ENCODE results near the gene C19orf53. TPM values are rescaled to one million over a fixed set of nuclear protein-coding genes. Genes with fewer than 3 reads are reported as not detected.

Gene C19orf53
- total RNA-seq, 1 donor: 78.0 TPM

DNA sequence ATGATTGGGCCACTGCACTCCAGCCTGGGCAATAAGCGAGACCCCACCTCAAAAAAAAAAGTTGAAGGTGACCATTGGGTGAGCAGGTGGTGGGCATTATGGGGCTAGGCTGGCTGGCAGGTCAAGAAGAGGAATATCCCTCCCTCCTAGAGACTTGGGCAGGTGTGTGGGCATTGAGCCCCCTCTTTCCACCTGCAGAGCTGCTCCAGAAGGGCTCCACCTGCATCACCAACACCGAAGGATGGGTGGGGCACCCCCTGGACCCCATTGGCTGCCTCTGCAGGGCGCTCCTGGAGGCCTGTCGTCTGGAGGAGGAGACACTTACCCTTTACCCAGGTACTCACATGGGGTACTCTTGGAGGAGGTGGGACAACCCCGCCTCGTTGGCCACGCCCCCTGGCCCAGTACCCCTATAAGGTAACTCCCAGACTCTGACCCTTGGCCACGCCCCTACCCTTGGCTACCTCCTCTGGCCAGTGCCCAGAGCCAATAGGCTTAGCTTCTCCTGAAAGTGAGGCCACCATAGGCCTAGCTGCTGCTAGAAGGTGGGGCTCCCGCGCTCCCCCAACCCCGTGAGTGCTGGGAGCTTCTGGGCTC, 42.9 kb downstream of the C19orf53 start:
- TF ChIP-seq, protein P1, sequence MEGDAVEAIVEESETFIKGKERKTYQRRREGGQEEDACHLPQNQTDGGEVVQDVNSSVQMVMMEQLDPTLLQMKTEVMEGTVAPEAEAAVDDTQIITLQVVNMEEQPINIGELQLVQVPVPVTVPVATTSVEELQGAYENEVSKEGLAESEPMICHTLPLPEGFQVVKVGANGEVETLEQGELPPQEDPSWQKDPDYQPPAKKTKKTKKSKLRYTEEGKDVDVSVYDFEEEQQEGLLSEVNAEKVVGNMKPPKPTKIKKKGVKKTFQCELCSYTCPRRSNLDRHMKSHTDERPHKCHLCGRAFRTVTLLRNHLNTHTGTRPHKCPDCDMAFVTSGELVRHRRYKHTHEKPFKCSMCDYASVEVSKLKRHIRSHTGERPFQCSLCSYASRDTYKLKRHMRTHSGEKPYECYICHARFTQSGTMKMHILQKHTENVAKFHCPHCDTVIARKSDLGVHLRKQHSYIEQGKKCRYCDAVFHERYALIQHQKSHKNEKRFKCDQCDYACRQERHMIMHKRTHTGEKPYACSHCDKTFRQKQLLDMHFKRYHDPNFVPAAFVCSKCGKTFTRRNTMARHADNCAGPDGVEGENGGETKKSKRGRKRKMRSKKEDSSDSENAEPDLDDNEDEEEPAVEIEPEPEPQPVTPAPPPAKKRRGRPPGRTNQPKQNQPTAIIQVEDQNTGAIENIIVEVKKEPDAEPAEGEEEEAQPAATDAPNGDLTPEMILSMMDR (IDR thresholded peaks at IDR 0.05; ENCODE audit: insufficient read depth, low read length): no peak
- DNase-seq (ENCODE audit: low read depth): no peak
- no peak overlapping the region for H3K4me3 ChIP-seq (ENCODE audit: low read depth, low read length)

DNA sequence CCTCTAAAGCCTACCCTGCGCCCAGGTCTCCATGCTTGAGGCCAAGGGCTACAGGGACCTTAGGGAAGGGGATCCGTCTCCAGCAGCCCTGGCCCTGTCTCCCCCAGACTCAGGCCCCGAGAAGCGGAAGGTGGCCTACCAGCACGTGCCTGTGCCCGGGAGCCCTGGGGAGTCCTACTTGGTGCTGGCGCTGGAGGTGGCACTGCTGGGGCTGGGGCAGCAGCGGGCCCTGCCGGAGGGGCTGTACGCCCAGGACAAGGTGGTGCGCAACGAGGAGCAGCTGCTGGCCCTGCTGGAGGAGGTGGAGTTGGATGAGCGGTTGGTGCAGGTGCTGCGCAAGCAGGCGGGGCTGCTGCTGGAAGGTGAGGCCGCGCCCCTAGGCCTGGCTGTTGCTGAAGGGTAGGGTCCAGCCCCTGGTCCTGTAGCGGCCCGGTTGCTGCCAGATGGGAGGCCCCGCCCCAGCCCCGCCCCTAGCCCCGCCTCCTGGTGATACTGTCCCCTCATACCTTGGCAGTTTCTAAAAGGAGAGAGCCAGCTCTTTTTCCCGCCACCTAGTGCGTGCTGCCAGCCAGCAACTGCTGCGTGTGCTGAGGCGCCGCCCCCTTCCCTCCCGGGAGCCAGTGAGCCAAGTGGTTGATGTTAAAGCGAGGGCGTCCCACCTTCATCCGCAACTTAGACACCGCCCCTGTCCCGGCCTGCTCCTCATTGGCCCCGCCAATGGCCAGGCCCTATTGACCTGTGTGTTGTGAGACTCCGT, 43.5 kb downstream of the C19orf53 start:
- no peak overlapping the region for H3K4me3 ChIP-seq (ENCODE audit: low read depth, low read length)
- DNase-seq (ENCODE audit: low read depth): no peak
- TF ChIP-seq, protein P1 (IDR thresholded peaks at IDR 0.05; ENCODE audit: insufficient read depth, low read length): no peak

DNA sequence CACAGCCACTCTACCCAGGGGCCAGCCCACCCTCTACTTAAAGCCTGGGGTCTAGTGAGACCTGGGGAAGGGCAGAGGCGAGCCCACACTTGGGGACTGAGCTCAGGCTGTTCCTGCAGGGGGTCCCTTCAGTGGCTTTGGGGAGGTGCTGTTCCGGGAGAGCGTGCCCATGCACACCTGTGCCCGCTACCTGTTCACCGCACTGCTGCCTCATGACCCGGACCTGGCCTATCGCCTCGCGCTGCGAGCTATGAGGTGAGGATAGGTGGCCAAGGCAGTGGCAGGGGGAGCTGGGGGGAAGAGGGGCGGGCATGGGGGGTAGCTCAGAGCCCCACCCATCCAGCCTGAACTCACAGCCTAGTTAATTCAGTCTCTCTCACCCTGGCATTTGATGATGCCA, 45.0 kb downstream of the C19orf53 start:
- TF ChIP-seq, protein P1 (IDR thresholded peaks at IDR 0.05; ENCODE audit: insufficient read depth, low read length): no peak
- no peak for DNase-seq (ENCODE audit: low read depth)
- no peak overlapping the region for H3K4me3 ChIP-seq (ENCODE audit: low read depth, low read length)

DNA sequence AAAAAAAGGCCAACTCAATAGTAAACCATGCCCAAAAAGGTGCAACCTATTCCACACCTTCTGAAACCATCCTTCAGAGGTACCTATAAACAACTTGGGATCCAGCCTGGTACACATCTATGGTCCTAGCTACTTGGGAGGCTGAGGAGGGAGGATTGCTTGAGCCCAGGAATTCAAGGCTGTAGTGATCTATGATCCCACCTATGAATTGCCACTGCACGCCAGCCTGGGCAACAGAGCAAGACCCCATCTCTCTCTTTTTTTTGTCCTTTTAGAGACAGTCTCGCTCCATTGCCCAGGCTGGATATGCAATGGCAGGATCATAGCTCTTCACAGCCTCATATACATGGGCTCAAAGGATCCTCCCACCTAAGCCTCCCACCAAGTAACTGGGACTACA, 47.0 kb downstream of the C19orf53 start:
- no peak for DNase-seq (ENCODE audit: low read depth)
- H3K4me3 ChIP-seq (ENCODE audit: low read depth, low read length): no peak overlapping the region
- TF ChIP-seq, protein P1 (IDR thresholded peaks at IDR 0.05; ENCODE audit: insufficient read depth, low read length): no peak

DNA sequence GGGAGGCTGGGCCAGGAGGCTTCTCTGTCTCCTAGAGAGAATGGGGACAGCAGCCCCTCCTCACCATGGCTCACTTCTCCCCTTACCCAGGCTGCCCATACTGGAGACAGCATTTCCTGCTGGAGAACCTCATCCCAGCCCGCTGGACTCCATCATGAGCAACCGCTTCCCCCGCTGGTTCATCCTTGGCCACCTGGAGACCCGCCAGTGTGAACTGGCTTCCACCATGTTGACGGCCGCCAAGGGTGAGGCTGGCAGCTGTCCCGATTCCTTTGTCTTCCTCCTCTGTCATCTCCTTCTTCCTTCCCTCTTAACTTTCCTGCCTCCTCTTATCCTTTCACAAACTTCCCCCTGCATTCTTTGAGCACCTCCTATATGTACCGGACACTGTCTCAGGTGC, 49.0 kb downstream of the C19orf53 start:
- no peak overlapping the region for H3K4me3 ChIP-seq (ENCODE audit: low read depth, low read length)
- TF ChIP-seq, protein P1 (IDR thresholded peaks at IDR 0.05; ENCODE audit: insufficient read depth, low read length): no peak
- peak; percentile 41 for DNase-seq (ENCODE audit: low read depth)

DNA sequence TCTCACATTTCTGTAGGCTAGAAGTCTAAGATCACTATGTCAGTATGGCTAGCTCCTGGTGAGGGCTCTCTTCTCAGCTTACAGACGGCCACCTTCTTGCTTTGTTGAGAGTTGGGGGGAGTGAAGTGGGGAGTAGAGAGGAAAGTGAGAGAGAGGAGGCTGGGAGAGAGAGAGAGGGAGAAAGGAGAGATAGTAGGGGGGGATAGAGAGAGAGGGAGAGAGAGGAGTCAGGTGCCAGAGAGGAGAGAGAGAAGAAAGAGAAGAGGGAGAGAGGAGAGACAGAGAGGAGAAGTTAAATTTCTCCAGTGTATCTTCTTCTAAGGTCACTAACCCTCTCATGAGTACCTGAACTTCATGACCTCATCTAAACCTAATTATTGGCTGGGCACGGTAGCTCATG, 49.6 kb downstream of the C19orf53 start:
- TF ChIP-seq, protein P1 (IDR thresholded peaks at IDR 0.05; ENCODE audit: insufficient read depth, low read length): no peak
- no peak overlapping the region for H3K4me3 ChIP-seq (ENCODE audit: low read depth, low read length)
- DNase-seq (ENCODE audit: low read depth): no peak
